Measurements from ENCODE around the gene HSD17B12.

GRCh38 chr11:43706631-43707030 is 26.1 kb downstream of the HSD17B12 start:
- no peak for TF ChIP-seq POLR2A (IDR thresholded peaks at IDR 0.05; ENCODE audit: low read depth, low read length)
- TF ChIP-seq EZH2 (IDR thresholded peaks at IDR 0.05; ENCODE audit: borderline replicate concordance, low read depth, low read length, severe bottlenecking) = no peak
- TF ChIP-seq, protein P1, sequence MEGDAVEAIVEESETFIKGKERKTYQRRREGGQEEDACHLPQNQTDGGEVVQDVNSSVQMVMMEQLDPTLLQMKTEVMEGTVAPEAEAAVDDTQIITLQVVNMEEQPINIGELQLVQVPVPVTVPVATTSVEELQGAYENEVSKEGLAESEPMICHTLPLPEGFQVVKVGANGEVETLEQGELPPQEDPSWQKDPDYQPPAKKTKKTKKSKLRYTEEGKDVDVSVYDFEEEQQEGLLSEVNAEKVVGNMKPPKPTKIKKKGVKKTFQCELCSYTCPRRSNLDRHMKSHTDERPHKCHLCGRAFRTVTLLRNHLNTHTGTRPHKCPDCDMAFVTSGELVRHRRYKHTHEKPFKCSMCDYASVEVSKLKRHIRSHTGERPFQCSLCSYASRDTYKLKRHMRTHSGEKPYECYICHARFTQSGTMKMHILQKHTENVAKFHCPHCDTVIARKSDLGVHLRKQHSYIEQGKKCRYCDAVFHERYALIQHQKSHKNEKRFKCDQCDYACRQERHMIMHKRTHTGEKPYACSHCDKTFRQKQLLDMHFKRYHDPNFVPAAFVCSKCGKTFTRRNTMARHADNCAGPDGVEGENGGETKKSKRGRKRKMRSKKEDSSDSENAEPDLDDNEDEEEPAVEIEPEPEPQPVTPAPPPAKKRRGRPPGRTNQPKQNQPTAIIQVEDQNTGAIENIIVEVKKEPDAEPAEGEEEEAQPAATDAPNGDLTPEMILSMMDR (IDR thresholded peaks at IDR 0.05; ENCODE audit: extremely low read depth in 1 of 2, insufficient read depth in 1 of 2, low read depth in 1 of 2, low read length in 2 of 2) = no peak
- TF ChIP-seq POLR2AphosphoS5 (IDR thresholded peaks at IDR 0.05; ENCODE audit: insufficient read depth, low read depth, low read length) = no peak
- no peak for TF ChIP-seq GATA2 (IDR thresholded peaks at IDR 0.05; ENCODE audit: insufficient read depth, insufficient read length, low read depth, low read length)
- no peak for TF ChIP-seq JUN (IDR thresholded peaks at IDR 0.05; ENCODE audit: borderline replicate concordance, insufficient read depth, insufficient read length, low read depth)
- TF ChIP-seq, protein P2, sequence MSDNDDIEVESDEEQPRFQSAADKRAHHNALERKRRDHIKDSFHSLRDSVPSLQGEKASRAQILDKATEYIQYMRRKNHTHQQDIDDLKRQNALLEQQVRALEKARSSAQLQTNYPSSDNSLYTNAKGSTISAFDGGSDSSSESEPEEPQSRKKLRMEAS (IDR thresholded peaks at IDR 0.05; ENCODE audit: insufficient read depth, insufficient read length) = no peak

All from endothelial cell of umbilical vein (primary cell).